Measurements from ENCODE around the gene ZFYVE19.

DNA sequence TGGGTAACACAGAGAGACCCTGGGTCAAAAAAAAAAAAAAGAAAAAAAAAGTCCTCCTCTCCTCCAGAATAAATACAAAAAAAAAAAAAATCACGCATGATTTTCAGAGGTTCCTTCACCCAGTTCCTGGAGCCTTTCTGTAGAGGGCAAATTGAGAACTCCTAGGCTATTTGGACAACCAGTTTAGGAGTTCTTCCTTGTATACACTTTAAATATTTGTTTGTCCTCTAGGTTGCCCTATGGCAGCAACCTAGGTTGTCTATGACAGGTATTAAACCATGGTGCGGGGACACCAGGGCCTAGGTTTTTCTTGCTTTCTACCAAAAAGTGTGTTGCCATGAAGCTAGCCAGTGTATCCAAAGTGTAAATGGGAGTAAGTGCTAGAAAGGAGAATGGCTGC is 3.8 kb upstream of the ZFYVE19 start:
- TF ChIP-seq CTCF (IDR thresholded peaks at IDR 0.05; ENCODE audit: low read depth, low read length) (no peak), EZH2phosphoT487 (IDR thresholded peaks at IDR 0.05; ENCODE audit: low read depth) (no peak)

Data from OCI-LY3 (cell line).